Activated T-cell treated with anti-CD3 and anti-CD28 coated beads, Interleukin-2, amount 50 U/mL, for 72 hours (primary cell): ENCODE results near the gene SERHL2. TPM values are rescaled to one million over a fixed set of nuclear protein-coding genes. Genes with fewer than 3 reads are reported as not detected.
"Not testable (repeated sequence)": the region's sequence is repeated elsewhere in the genome, so short reads cannot be mapped to it uniquely, and the experiment has no call there.

Experiments
- ATAC-seq, 2 donors: fragments of 150-1000 bp; cut with Tn5 transposase; replicated peaks in 1 of 2; 2 replicates each; pipeline ENCODE4 v1.10.0; 2021; ENCODE audit warnings: moderate library complexity in 2 of 2, mild to moderate bottlenecking in 1 of 2
- DNase-seq, 2 donors: peaks; one replicate each; pipeline ENCODE4 v3.0.0; 2021 to 2022; ENCODE audit warnings: mixed read lengths in 1 of 2
- H3K27ac Mint-ChIP-seq: one replicate; pipeline ENCODE4 v1.8.0; 2022; ENCODE audit warnings: mild to moderate bottlenecking, moderate library complexity, mixed read lengths
- H3K27me3 Mint-ChIP-seq: one replicate; pipeline ENCODE4 v1.8.0; 2022; ENCODE audit warnings: low read depth, mixed read lengths
- H3K36me3 Mint-ChIP-seq, 2 donors: one replicate each; pipeline ENCODE4 v1.8.0; 2022; ENCODE audit warnings: mixed read lengths in 2 of 2, mild to moderate bottlenecking in 1 of 2; ENCODE audit not compliant: insufficient read depth in 2 of 2
- H3K4me1 Mint-ChIP-seq: one replicate; pipeline ENCODE4 v1.8.0; 2022; ENCODE audit warnings: low read depth, mixed read lengths
- H3K4me3 Mint-ChIP-seq, 2 donors: one replicate each; pipeline ENCODE4 v1.8.0; 2022; ENCODE audit warnings: mild to moderate bottlenecking in 2 of 2, mixed read lengths in 2 of 2, moderate library complexity in 2 of 2
- H3K9me3 Mint-ChIP-seq, 2 donors: one replicate each; pipeline ENCODE4 v1.8.0; 2022; ENCODE audit warnings: mixed read lengths in 2 of 2
- total RNA-seq, 2 donors: library from RNA; stranded (reverse); gene quantifications; one replicate each; pipeline ENCODE4 v1.2.3, GENCODE V29; 2022

The SERHL2 gene
- 1 to 10 TPM; 1.2 to 1.6 TPM for total RNA-seq

GRCh38 chr22:42553475-42554361 is at the start of gene SERHL2:
Gene SERHL2, plus strand, starts transcription at chr22:42553956. Its CDS starts 65 bp downstream, at chr22:42554021.
- Mint-ChIP-seq H3K4me3 (peak within 1 kb of the TSS; percentile 85 to 92), H3K36me3 (no peaks in the 10 kb centered on the region), H3K9me3 (no peaks in the 10 kb centered on the region), H3K27me3 (no peaks in the 10 kb centered on the region), H3K4me1 (peaks cover 6% of the 10 kb centered on the region), H3K27ac (no peak within 1 kb of the TSS)
- ATAC-seq (peak; percentile 95 to 96), DNase-seq (peak; percentile 89 to 90)

- H3K4me1 Mint-ChIP-seq, H3K9me3 Mint-ChIP-seq, DNase-seq, H3K27me3 Mint-ChIP-seq, H3K4me3 Mint-ChIP-seq, ATAC-seq, H3K27ac Mint-ChIP-seq, H3K36me3 Mint-ChIP-seq: not testable (repeated sequence)
These were observed 45.3 kb upstream of the SERHL2 start for GRCh38 chr22:42508327-42508974.

GRCh38 chr22:42508975-42509364 is 44.8 kb upstream of the SERHL2 start:
- H3K4me3 Mint-ChIP-seq, H3K9me3 Mint-ChIP-seq, H3K27me3 Mint-ChIP-seq, H3K27ac Mint-ChIP-seq, H3K4me1 Mint-ChIP-seq, ATAC-seq, DNase-seq, H3K36me3 Mint-ChIP-seq: not testable (repeated sequence)

GRCh38 chr22:42509548-42509947 is 44.2 kb upstream of the SERHL2 start:
- no peak overlapping the region for H3K27ac Mint-ChIP-seq
- DNase-seq: no peak
- H3K4me1 Mint-ChIP-seq: no peaks in the 10 kb centered on the region
- ATAC-seq: no peak
- H3K27me3 Mint-ChIP-seq: no peaks in the 10 kb centered on the region
- H3K9me3 Mint-ChIP-seq: no peaks in the 10 kb centered on the region
- no peak overlapping the region for H3K4me3 Mint-ChIP-seq
- no peaks in the 10 kb centered on the region for H3K36me3 Mint-ChIP-seq

- H3K27ac Mint-ChIP-seq: no peak overlapping the region
- no peaks in the 10 kb centered on the region for H3K27me3 Mint-ChIP-seq
- H3K9me3 Mint-ChIP-seq: no peaks in the 10 kb centered on the region
These were observed 42.3 kb upstream of the SERHL2 start for GRCh38 chr22:42511401-42511891.

GRCh38 chr22:42512273-42512990 is 41.3 kb upstream of the SERHL2 start:
- H3K4me1 Mint-ChIP-seq, H3K27me3 Mint-ChIP-seq, H3K36me3 Mint-ChIP-seq, DNase-seq, H3K4me3 Mint-ChIP-seq, ATAC-seq, H3K27ac Mint-ChIP-seq, H3K9me3 Mint-ChIP-seq: not testable (repeated sequence)

More at GRCh38 chr22:42511401-42511891, 42.3 kb upstream of the SERHL2 start:
- Mint-ChIP-seq H3K4me3 (no peak overlapping the region), H3K4me1 (no peaks in the 10 kb centered on the region), H3K36me3 (peaks cover 0 to 2% of the 10 kb centered on the region in 2 donors)
- DNase-seq (no peak), ATAC-seq (no peak)

GRCh38 chr22:42514331-42514730 is 39.4 kb upstream of the SERHL2 start:
- not testable (repeated sequence) for H3K27me3 Mint-ChIP-seq, ATAC-seq, DNase-seq, H3K27ac Mint-ChIP-seq, H3K9me3 Mint-ChIP-seq, H3K4me3 Mint-ChIP-seq, H3K36me3 Mint-ChIP-seq
- H3K4me1 Mint-ChIP-seq: peaks cover 13% of the 10 kb centered on the region

- not testable (repeated sequence) for H3K4me3 Mint-ChIP-seq, ATAC-seq, H3K9me3 Mint-ChIP-seq, H3K27me3 Mint-ChIP-seq, DNase-seq, H3K36me3 Mint-ChIP-seq
- Mint-ChIP-seq H3K4me1 (peaks cover 20% of the 10 kb centered on the region), H3K27ac (peak overlapping the region; percentile 60)
These were observed 38.5 kb upstream of the SERHL2 start for GRCh38 chr22:42515304-42515703.

GRCh38 chr22:42515896-42516295 is 37.9 kb upstream of the SERHL2 start:
- no peak overlapping the region for H3K27ac Mint-ChIP-seq
- DNase-seq: no peak
- H3K36me3 Mint-ChIP-seq: peaks cover 2% of the 10 kb centered on the region in 2 donors
- peaks cover 21% of the 10 kb centered on the region for H3K4me1 Mint-ChIP-seq
- H3K9me3 Mint-ChIP-seq: no peaks in the 10 kb centered on the region
- H3K4me3 Mint-ChIP-seq: no peak overlapping the region
- ATAC-seq: no peak
- H3K27me3 Mint-ChIP-seq: no peaks in the 10 kb centered on the region

GRCh38 chr22:42517103-42517502 is 36.7 kb upstream of the SERHL2 start:
- not testable (repeated sequence) for H3K36me3 Mint-ChIP-seq, H3K9me3 Mint-ChIP-seq, DNase-seq, ATAC-seq, H3K27me3 Mint-ChIP-seq, H3K27ac Mint-ChIP-seq
- Mint-ChIP-seq H3K4me1 (peaks cover 21% of the 10 kb centered on the region), H3K4me3 (peak overlapping the region in 1 of 2 donors; percentile 42)

GRCh38 chr22:42518638-42519524 is 34.9 kb upstream of the SERHL2 start:
- peak in 1 of 2 donors; percentile 32 for ATAC-seq
- H3K27me3 Mint-ChIP-seq, H3K36me3 Mint-ChIP-seq, H3K9me3 Mint-ChIP-seq, DNase-seq: not testable (repeated sequence)
- H3K27ac Mint-ChIP-seq: peak overlapping the region; percentile 93
- H3K4me3 Mint-ChIP-seq: peak overlapping the region; percentile 92 to 93
- H3K4me1 Mint-ChIP-seq: peaks cover 21% of the 10 kb centered on the region
